Testis (tissue), 2 donors: Measurements from ENCODE around the gene FHIT.

Experiments
- CTCF ChIP-seq, 3 experiments: fragments of 450-650 bp in 2 of 3; fragments of 200-600 bp in 1 of 3; sonication (generic) in 1 of 3; IDR thresholded peaks; one replicate each; pipeline ENCODE4 v1.5.1; 2016 to 2019; ENCODE audit warnings: antibody characterized with exemption in 3 of 3, mild to moderate bottlenecking in 2 of 3, moderate library complexity in 1 of 3
- POLR2A ChIP-seq: fragments of 450-650 bp; IDR thresholded peaks from one replicate; pipeline ENCODE4 v1.6.1; 2017; ENCODE audit warnings: antibody characterized with exemption, mild to moderate bottlenecking, moderate library complexity

GRCh38 chr3:59726279-59726678 lies 1525.0 kb downstream of the FHIT start:
- TF ChIP-seq POLR2A = no peak
- TF ChIP-seq CTCF (IDR thresholded peaks at IDR 0.05) = no peak
